Chondrocyte (in vitro differentiated cells): Measurements from ENCODE around the gene PHOX2B. TPM values are rescaled to one million over a fixed set of nuclear protein-coding genes. Genes with fewer than 3 reads are reported as not detected.
"Not testable (repeated sequence)": the region's sequence is repeated elsewhere in the genome, so short reads cannot be mapped to it uniquely, and the experiment has no call there.

Experiments used
- DNase-seq: peaks from one replicate; pipeline ENCODE4 v3.0.0; 2021; ENCODE audit warnings: mixed read lengths, low spot score
- H3K27ac Mint-ChIP-seq: one replicate; pipeline ENCODE4 v1.8.0; 2021; ENCODE audit warnings: mild to moderate bottlenecking, moderate library complexity, mixed read lengths; ENCODE audit not compliant: unreplicated experiment
- H3K27me3 Mint-ChIP-seq: 2 replicates; pipeline ENCODE4 v1.8.0; 2021; ENCODE audit warnings: low read depth, mixed read lengths
- H3K36me3 Mint-ChIP-seq: 2 replicates; pipeline ENCODE4 v1.8.0; 2021; ENCODE audit warnings: low read depth, mixed read lengths
- H3K4me1 Mint-ChIP-seq: 2 replicates; pipeline ENCODE4 v1.8.0; 2021; ENCODE audit warnings: low read depth, mild to moderate bottlenecking, mixed read lengths
- H3K4me3 Mint-ChIP-seq: one replicate; pipeline ENCODE4 v1.8.0; 2021; ENCODE audit warnings: mild to moderate bottlenecking, moderate library complexity, mixed read lengths; ENCODE audit not compliant: unreplicated experiment
- H3K9me3 Mint-ChIP-seq: 2 replicates; pipeline ENCODE4 v1.8.0; 2021; ENCODE audit warnings: low read depth, mixed read lengths
- total RNA-seq: library from RNA; stranded (reverse); gene quantifications from 3 replicates; pipeline ENCODE4 v1.2.1, GENCODE V29; 2021
- TF ChIP-seq, protein P1 (sequence below): fragments of 200-600 bp; sonication (generic); IDR thresholded peaks from 2 replicates; pipeline ENCODE4 v1.5.0; 2021; ENCODE audit warnings: antibody characterized with exemption, mild to moderate bottlenecking, moderate library complexity

PHOX2B gene
- total RNA-seq, 1 donor from 2014 or later, result not detected

DNA sequence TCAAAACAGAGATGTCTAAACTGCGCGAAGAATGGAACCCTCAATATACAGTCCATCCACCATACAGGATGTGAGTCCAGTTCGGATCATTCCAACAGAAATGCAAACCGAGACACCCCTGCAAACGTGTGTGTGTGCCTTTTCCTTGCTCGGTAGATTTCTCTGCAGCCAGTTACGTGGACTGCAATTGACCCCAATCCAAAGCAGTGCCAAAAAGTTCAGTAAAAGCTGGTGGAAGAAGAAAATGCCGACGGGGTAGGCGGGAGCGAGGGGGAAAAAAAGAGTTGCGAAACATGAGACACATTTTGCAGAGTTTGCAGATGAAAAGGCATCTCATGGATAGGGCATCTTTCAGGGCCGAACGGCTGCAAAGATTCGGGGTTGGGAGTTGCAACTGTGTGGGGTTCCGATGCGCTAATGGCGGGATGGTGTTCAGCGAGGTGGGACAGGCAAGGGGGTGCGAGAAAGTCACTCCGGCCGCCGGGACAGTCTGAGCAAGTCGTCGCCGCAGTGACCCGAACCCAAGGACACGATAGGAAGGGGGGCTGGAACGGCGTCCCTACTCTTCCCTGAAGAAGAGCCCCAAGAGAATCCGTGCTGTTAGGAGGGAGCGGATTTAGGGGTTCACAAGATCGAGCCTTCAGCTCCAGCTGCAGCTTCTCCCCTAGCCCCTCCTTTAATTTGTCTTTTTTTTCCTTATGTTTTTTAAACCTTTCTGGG lies 3.8 kb downstream of the PHOX2B start:
- peak; percentile 71 for DNase-seq
- H3K4me1 Mint-ChIP-seq, result peaks cover 17% of the 10 kb centered on the region
- H3K27ac Mint-ChIP-seq, result no peak overlapping the region
- H3K36me3 Mint-ChIP-seq, result peaks cover 10% of the 10 kb centered on the region
- H3K4me3 Mint-ChIP-seq, result no peak overlapping the region
- peaks cover 90% of the 10 kb centered on the region for H3K27me3 Mint-ChIP-seq
- no peaks in the 10 kb centered on the region for H3K9me3 Mint-ChIP-seq
- TF ChIP-seq, protein P1, sequence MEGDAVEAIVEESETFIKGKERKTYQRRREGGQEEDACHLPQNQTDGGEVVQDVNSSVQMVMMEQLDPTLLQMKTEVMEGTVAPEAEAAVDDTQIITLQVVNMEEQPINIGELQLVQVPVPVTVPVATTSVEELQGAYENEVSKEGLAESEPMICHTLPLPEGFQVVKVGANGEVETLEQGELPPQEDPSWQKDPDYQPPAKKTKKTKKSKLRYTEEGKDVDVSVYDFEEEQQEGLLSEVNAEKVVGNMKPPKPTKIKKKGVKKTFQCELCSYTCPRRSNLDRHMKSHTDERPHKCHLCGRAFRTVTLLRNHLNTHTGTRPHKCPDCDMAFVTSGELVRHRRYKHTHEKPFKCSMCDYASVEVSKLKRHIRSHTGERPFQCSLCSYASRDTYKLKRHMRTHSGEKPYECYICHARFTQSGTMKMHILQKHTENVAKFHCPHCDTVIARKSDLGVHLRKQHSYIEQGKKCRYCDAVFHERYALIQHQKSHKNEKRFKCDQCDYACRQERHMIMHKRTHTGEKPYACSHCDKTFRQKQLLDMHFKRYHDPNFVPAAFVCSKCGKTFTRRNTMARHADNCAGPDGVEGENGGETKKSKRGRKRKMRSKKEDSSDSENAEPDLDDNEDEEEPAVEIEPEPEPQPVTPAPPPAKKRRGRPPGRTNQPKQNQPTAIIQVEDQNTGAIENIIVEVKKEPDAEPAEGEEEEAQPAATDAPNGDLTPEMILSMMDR, result no peak

DNA sequence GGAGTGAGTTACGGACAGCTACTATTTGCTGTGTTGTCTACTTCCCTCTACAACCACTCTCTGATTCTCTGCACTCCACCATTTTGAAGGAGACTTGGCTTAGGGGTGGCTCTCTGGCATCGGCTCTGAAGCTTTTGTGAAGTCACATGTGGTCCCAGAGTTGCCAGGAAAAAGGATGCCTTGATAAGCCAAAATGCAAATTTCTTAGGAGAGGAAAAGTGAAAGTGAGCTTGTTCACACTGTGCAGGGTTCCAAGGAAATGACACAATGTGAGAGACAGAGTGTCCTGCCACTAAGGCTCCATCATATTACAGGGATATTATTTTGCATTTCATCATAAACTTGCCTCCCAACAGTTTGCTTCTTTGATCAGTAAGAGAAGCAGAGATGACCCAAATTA lies 7.2 kb downstream of the PHOX2B start:
- TF ChIP-seq, protein P1, result no peak
- Mint-ChIP-seq H3K4me3 (no peak overlapping the region), H3K4me1 (peaks cover 8% of the 10 kb centered on the region), H3K36me3 (peaks cover 10% of the 10 kb centered on the region), H3K27me3 (peaks cover 73% of the 10 kb centered on the region), H3K9me3 (no peaks in the 10 kb centered on the region), H3K27ac (no peak overlapping the region)
- no peak for DNase-seq

DNA sequence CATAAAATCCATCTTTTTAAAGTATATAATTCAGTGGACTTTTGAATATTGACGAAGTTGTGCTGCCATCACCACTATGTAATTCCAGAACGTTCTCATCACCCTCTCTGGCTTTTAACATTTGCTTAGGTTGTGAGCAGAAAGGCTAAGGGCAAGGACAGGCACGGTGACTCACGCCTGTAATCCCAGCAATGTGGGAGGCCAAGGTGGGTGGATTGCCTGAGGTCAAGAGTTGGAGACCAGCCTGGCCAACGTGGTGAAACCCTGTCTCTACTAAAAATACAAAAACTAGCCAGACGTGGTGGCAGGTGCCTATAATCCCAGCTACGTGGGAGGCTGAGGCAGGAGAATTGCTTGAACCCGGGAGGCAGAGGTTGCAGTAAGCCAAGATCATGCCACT lies 11.0 kb downstream of the PHOX2B start:
- peaks cover 54% of the 10 kb centered on the region for H3K27me3 Mint-ChIP-seq
- not testable (repeated sequence) for H3K4me1 Mint-ChIP-seq, H3K27ac Mint-ChIP-seq, H3K36me3 Mint-ChIP-seq, H3K9me3 Mint-ChIP-seq, DNase-seq, H3K4me3 Mint-ChIP-seq

DNA sequence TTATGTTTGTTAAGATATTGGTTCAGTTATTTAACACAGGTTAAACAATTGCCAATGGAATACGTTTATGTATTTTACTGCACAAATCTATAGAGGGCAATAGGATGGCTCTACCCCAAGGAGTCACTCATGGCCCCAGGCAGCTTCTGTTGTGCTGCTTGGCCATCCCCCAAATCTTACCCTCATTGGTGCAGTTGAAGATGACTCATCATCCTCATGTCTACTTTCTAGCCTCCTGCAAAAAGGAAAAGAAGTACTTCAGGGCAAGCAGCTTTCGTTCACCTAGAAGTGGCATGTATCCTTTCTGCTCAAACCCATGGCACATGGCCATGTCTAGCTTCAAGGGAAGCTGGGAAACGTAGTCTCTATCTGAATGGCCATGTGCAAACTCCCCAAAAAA lies 14.2 kb downstream of the PHOX2B start:
- Mint-ChIP-seq H3K36me3 (no peaks in the 10 kb centered on the region), H3K4me1 (no peaks in the 10 kb centered on the region), H3K4me3 (no peak overlapping the region), H3K9me3 (no peaks in the 10 kb centered on the region), H3K27ac (no peak overlapping the region), H3K27me3 (peaks cover 50% of the 10 kb centered on the region)
- DNase-seq, result no peak
- TF ChIP-seq, protein P1, result no peak

DNA sequence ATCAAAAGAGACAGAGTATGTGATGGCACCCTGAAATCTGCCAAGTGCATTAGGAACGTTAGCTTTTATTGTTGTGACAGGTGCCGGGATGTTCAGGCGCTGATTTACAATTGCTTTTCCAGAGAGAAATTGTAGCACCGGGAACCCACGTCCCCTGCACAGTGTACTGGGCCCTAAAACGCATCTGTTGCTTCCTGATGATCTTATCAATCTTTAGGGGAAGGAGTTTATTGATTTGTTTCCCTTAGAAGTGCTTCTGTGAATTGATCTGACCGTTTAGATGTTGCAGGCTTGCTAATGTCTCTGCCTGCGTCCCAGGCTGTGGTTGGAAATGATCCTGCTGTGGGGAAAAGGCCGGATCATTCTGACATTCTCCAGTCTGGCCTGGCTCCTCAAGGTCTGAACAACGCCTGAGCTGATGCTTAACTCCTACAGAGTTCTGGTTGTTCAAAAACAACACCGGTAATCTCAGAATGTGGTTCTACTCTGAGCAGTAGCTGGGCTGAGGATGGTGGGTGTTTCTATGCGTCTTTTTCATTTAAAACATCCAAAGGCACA lies 16.9 kb downstream of the PHOX2B start:
- H3K9me3 Mint-ChIP-seq, result peaks cover 4% of the 10 kb centered on the region
- DNase-seq, result no peak
- H3K27me3 Mint-ChIP-seq, result peaks cover 59% of the 10 kb centered on the region
- TF ChIP-seq, protein P1, result no peak
- no peak overlapping the region for H3K27ac Mint-ChIP-seq
- no peaks in the 10 kb centered on the region for H3K4me1 Mint-ChIP-seq
- no peaks in the 10 kb centered on the region for H3K36me3 Mint-ChIP-seq
- H3K4me3 Mint-ChIP-seq, result no peak overlapping the region

DNA sequence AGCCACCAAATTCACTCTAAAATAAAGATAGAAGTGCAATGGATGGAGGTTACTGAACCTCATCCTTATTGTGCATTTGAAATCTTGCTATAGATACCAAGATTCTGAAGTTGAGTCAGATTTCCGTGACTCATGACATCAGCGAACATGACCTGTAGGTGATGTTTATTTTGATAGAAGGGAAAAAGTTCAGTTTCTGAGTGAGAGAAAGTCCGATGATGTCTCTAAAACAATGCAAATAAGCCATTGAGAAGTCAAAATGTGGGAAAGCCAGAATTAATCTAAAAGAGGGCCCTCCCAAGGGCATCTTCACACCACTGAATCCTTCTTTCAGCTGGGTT lies 20.0 kb downstream of the PHOX2B start:
- DNase-seq, result no peak
- peaks cover 10% of the 10 kb centered on the region for H3K9me3 Mint-ChIP-seq
- TF ChIP-seq, protein P1, result no peak
- no peak overlapping the region for H3K4me3 Mint-ChIP-seq
- H3K27me3 Mint-ChIP-seq, result peaks cover 55% of the 10 kb centered on the region
- H3K4me1 Mint-ChIP-seq, result no peaks in the 10 kb centered on the region
- no peak overlapping the region for H3K27ac Mint-ChIP-seq
- peaks cover 5% of the 10 kb centered on the region for H3K36me3 Mint-ChIP-seq
